ENCODE results near the gene WHAMM.
"Not testable (repeated sequence)": the region's sequence is repeated elsewhere in the genome, so short reads cannot be mapped to it uniquely, and the experiment has no call there.

Gene WHAMM

DNA sequence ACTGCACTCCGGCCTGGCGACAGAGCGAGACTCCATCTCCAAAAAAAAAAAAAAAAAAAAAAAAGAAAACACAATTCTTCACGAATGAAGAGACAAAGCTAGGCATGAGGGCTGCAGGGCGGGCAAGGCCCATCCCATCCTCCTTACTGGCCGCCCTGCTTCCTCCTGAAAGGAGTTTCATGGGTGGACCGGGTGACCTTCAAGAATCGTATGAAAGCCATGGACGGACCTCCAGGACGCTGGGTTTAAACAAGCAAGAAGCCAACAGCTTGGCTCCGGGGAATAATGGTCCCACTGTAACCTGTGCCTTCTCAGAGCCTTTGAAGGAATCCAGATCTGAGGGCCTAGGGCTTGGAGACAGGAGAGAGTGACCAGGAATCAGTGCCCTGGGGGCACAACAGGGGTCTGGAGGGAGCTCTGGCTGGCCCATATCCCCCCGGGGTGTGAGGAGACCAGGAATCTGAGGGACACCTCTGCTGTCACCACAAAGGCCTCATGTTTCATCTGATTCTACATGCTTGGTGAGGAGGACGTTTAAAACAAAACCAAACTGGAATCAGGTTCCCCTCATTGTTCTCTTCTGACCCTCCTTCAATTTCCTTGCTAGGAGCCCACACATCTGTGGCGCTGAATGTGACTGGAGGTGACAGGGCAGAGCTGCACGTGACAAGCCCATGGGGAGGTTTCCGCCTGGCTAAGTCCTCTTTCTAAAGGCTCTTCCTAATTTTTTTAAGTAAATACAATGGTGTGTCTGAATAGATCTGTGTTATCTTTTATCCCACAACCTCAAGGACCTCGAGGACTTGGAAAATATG, 46.1 kb downstream of the WHAMM start:
- TF ChIP-seq POLR2A (IDR thresholded peaks at IDR 0.05; ENCODE audit: low read depth, low read length), result no peak

DNA sequence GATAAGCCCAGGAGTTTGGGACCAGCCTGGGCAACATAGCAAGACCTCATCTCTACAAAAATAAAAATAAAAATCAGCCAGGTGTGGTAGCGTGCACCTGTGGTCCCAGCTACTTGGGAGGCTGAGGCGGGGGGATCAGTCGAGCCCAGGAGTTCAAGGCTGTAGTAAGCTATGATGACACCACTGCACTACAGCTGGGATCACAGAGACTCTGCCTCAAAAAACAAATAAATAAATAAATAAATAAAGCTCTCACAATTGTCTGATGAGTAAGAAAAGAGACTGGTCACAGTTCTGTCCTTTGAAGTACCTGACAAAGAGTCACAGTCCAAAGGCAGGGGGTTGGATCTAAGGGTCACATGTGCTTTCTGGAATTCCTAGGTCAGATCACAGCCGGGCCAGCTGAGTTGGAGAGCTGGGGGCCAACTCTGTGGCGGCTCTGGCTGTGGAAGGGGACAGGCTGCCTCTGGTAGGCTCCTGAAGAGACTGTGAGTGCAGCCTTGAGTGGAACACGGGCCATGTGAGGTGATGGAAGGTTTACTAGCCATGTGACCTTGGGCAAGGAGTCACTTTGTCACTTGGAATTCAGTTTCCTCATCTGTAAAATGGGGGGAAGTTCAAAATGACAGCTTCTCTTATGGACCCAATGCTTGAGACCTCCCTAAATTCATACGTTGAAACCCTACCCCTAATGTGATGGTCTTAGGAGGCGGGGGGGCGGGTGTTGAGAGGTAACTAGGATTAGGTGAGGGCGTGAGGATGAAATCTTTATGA, 47.2 kb downstream of the WHAMM start:
- FAIRE-seq (no peak), DNase-seq (ENCODE audit: insufficient read length, low spot score) (no peak)
- TF ChIP-seq POLR2A (IDR thresholded peaks at IDR 0.05; ENCODE audit: low read depth, low read length), result no peak

More for the DNA sequence above, 46.1 kb downstream of the WHAMM start:
- no peak for DNase-seq (ENCODE audit: insufficient read length, low spot score)
- FAIRE-seq, result no peak

DNA sequence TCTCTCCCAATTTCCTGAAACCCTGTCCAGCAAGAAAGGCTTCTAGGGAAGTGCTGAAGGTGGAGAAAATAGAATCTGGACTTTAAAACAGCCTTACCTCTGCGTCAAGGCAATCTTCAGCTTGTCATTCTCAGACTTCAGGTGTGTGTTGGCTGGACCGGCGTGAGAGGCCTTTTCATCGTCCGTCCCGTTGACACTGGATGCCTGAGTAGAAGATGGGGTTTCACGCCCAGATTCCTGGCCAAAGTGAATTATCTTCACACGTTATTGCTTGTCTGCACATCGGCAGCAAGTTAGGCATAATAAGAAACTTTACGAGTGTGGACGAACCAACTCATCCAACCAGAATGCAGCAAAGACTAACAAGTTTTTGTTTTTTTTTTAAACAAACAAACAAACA, 49.5 kb downstream of the WHAMM start:
- DNase-seq (ENCODE audit: insufficient read length, low spot score) (no peak), FAIRE-seq (no peak)
- no peak for TF ChIP-seq POLR2A (IDR thresholded peaks at IDR 0.05; ENCODE audit: low read depth, low read length)

- no peak for DNase-seq (ENCODE audit: insufficient read length, low spot score)
- no peak for TF ChIP-seq POLR2A (IDR thresholded peaks at IDR 0.05; ENCODE audit: low read depth, low read length)
- FAIRE-seq, result no peak
Measured at GRCh38 chr15:82862886-82863285, 53.5 kb downstream of the WHAMM start.

- DNase-seq (ENCODE audit: insufficient read length, low spot score) (no peak), FAIRE-seq (no peak)
- TF ChIP-seq POLR2A (IDR thresholded peaks at IDR 0.05; ENCODE audit: low read depth, low read length), result no peak
Measured at GRCh38 chr15:82864967-82865366, 55.5 kb downstream of the WHAMM start.

DNA sequence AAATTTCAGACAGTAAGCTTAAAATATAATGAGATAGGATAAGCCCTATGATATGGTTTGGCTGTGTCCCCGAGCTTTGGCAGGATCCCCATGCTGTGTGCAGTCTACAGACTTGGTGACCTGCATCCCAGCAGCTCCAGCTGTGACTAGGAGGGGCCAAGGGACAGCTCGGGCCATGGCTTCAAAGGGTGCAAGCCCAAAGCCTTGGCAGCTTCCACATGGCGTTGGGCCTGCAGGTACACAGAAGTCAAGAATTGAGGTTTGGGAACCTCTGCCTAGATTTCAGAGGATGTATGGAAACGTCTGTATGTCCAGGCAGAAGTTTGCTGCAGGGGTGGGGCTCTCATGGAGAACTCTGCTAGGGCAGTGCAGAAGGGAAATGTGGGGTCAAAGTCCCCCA, 56.2 kb downstream of the WHAMM start:
- FAIRE-seq; DNase-seq (ENCODE audit: insufficient read length, low spot score): not testable (repeated sequence)

- not testable (repeated sequence) for DNase-seq (ENCODE audit: insufficient read length, low spot score); FAIRE-seq
Measured at GRCh38 chr15:82865981-82866380, 56.6 kb downstream of the WHAMM start.

DNA sequence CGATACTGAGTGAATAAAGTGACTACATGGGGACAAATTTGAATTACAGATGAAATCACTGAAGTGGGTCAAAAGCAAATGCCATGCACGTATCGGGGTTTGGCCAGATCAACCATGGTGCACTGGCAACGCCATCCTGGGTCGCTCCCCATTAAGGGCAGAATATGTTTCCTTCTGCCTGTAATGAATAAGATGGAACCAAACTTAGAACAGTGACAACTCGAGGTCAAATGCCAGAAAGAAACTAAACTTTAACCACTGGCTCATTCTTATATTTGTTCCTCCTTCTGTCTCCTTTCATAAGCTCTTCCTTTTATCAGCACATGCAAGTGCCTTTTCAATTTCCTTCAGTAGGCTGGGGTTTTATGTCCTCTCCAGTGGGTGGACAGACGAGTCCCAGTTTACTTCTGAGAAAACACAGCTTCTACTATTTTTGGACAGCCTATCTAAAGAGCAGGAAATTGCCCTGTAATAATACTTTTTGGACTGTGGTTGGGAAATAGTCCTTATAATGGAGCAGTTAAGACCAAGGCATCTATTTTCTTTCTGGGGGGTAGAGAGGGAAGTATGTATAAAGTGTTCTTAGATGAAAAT, 61.4 kb downstream of the WHAMM start:
- DNase-seq (ENCODE audit: insufficient read length, low spot score) (no peak), FAIRE-seq (no peak)
- no peak for TF ChIP-seq POLR2A (IDR thresholded peaks at IDR 0.05; ENCODE audit: low read depth, low read length)

DNA sequence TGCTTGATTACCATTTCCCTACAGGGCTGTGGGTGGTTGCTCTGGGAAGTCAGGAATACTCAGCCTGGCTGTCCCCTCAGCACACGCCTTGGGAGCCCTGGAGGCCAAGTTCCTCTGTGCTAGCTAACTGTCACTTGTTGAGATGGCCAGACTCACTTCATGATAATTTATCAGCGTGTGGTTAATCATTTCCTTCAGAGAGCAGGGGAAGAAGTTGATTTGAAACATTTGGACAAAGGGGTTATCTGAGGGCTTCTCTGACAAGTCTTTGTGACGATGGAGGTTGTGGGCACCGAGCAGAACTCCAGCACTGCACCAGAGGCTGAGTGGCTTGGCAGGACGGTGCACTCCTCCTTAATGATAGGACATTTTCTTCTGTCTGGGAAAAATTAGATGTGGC, 61.9 kb downstream of the WHAMM start:
- no peak for TF ChIP-seq POLR2A (IDR thresholded peaks at IDR 0.05; ENCODE audit: low read depth, low read length)
- no peak for DNase-seq (ENCODE audit: insufficient read length, low spot score)

DNA sequence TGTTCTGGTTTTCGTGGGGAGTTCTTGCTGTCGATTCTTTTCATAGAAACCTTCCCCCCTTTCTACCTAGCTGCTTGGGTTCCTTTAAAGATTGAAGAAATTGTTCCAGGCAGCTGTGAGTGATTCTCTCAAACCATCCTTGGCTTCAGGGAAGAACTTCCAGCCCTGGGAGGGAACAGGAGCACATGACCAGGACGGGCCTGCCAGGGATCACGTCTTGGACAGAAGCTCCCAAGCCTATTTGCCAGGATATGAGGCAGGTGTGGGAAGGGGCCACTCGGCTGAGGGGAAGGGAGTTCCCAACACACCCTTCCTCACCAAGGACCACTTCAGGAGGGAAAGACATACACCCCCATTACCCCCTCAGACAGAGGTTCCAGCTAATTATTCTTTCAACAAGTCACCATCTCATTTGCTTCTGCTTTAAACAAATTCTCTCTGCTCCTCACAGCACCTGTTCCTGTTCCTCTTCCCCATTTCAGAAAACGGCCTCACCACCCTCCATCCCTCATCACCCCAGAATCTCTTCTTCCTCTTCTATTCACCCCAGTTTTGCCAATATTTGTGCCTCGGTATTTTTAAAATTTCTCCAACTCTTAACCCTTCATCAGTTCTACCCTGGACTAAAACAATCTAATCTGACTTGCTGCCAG, 62.5 kb downstream of the WHAMM start:
- FAIRE-seq (no peak), DNase-seq (ENCODE audit: insufficient read length, low spot score) (no peak)
- no peak for TF ChIP-seq POLR2A (IDR thresholded peaks at IDR 0.05; ENCODE audit: low read depth, low read length)

More for the DNA sequence above, 61.9 kb downstream of the WHAMM start:
- FAIRE-seq, result no peak

- no peak for TF ChIP-seq POLR2A (IDR thresholded peaks at IDR 0.05; ENCODE audit: low read depth, low read length)
- no peak for DNase-seq (ENCODE audit: insufficient read length, low spot score)
- FAIRE-seq, result no peak
Measured at GRCh38 chr15:82873000-82873680, 63.7 kb downstream of the WHAMM start.

- DNase-seq (ENCODE audit: insufficient read length, low spot score) (no peak), FAIRE-seq (no peak)
- TF ChIP-seq POLR2A (IDR thresholded peaks at IDR 0.05; ENCODE audit: low read depth, low read length), result no peak
Measured at GRCh38 chr15:82874267-82874666, 64.8 kb downstream of the WHAMM start.

- no peak for FAIRE-seq
- TF ChIP-seq POLR2A (IDR thresholded peaks at IDR 0.05; ENCODE audit: low read depth, low read length), result no peak
- no peak for DNase-seq (ENCODE audit: insufficient read length, low spot score)
Measured at GRCh38 chr15:82874961-82875360, 65.5 kb downstream of the WHAMM start.

Measured in H54 (cell line).